Cardiac septum (tissue), 1 donor: Measurements from ENCODE around the gene PDAP1. TPM values are rescaled to one million over a fixed set of nuclear protein-coding genes. Genes with fewer than 3 reads are reported as not detected.
"Not testable (repeated sequence)": the region's sequence is repeated elsewhere in the genome, so short reads cannot be mapped to it uniquely, and the experiment has no call there.

Source experiments
- DNase-seq: peaks from one replicate; pipeline ENCODE4 v3.0.0-alpha.2; 2020; ENCODE audit warnings: low spot score
- intact Hi-C: fragments of 100-400 bp; cut with DNase I; formaldehyde crosslinking; loops from one replicate; pipeline ENCODE4 v1.14.0; 2022
- total RNA-seq: library from RNA; stranded (reverse); fragmentation: NEBNext Ultra II Directional; extraction: Animal tissue kit (Norgen Biotek cat#: 25700); gene quantifications from one replicate; pipeline ENCODE4 v1.2.1, GENCODE V29; 2021
- donor health status: DM: no; HTN: no; CAD: no.

Gene PDAP1
- total RNA-seq, 1 donor from 2014 or later = 95.6 TPM

- intact Hi-C loops = no loop called here
- no peak for DNase-seq
Measured at GRCh38 chr7:99429756-99430155, 21.4 kb upstream of the PDAP1 start.

GRCh38 chr7:99428972-99429566, 20.7 kb upstream of the PDAP1 start:
- DNase-seq = no peak
- intact Hi-C loops = no loop called here

- DNase-seq = no peak
- intact Hi-C loops = no loop called here
Measured at GRCh38 chr7:99424932-99425730, 16.7 kb upstream of the PDAP1 start.

GRCh38 chr7:99422625-99423024, 14.2 kb upstream of the PDAP1 start:
- intact Hi-C loops = no loop called here
- DNase-seq = no peak

- intact Hi-C loops = no loop called here
- DNase-seq = no peak
Measured at GRCh38 chr7:99422186-99422585, 13.8 kb upstream of the PDAP1 start.

- DNase-seq = no peak
- intact Hi-C loops = no loop called here
Measured at GRCh38 chr7:99420986-99421385, 12.6 kb upstream of the PDAP1 start.

GRCh38 chr7:99420213-99420612, 11.8 kb upstream of the PDAP1 start:
- intact Hi-C loops = no loop called here
- no peak for DNase-seq

GRCh38 chr7:99419323-99420021, 11.1 kb upstream of the PDAP1 start:
- intact Hi-C loops = no loop called here
- DNase-seq = no peak

- intact Hi-C loops = no loop called here
- no peak for DNase-seq
Measured at GRCh38 chr7:99418260-99418659, 9.9 kb upstream of the PDAP1 start.

GRCh38 chr7:99415513-99416127, 7.2 kb upstream of the PDAP1 start:
- intact Hi-C loops, DNase-seq: not testable (repeated sequence)

- no peak for DNase-seq
- intact Hi-C loops = no loop called here
Measured at GRCh38 chr7:99410635-99411034, 2.2 kb upstream of the PDAP1 start.

GRCh38 chr7:99409806-99410205, 1.4 kb upstream of the PDAP1 start:
- intact Hi-C loops = loop anchor here (2.0 kb wide), 1 partner anchor 35 kb away; the partner anchor contains the start of gene ARPC1B
- DNase-seq = no peak

- DNase-seq = no peak
- intact Hi-C loops = loop anchor here (2.0 kb wide), 1 partner anchor 34 kb away; the partner anchor contains the start of gene ARPC1B
Measured at GRCh38 chr7:99409192-99409572, 785 bp upstream of the PDAP1 start.

GRCh38 chr7:99407872-99408378, 472 bp downstream of the PDAP1 start:
- no peak for DNase-seq
- intact Hi-C loops = loop anchor here (2.0 kb wide), 1 partner anchor 33 kb away; the partner anchor contains the start of gene ARPC1B

GRCh38 chr7:99406557-99406956, 1.8 kb downstream of the PDAP1 start:
- intact Hi-C loops = no loop called here
- no peak for DNase-seq

- intact Hi-C loops = no loop called here
- DNase-seq = no peak
Measured at GRCh38 chr7:99404977-99405320, 3.4 kb downstream of the PDAP1 start.

- DNase-seq = no peak
- intact Hi-C loops = no loop called here
Measured at GRCh38 chr7:99404235-99404976, 4.0 kb downstream of the PDAP1 start.

- intact Hi-C loops = no loop called here
- DNase-seq = no peak
Measured at GRCh38 chr7:99403764-99404163, 4.6 kb downstream of the PDAP1 start.

GRCh38 chr7:99402854-99403253, 5.5 kb downstream of the PDAP1 start:
- intact Hi-C loops = no loop called here
- DNase-seq = no peak
